IMR-90 (cell line): ENCODE measurements around the gene GPRC5C. TPM values are rescaled to one million over a fixed set of nuclear protein-coding genes. Genes with fewer than 3 reads are reported as not detected.

Experiments used
- ATAC-seq: fragments of 200-7000 bp; cut with Tn5 transposase; 2 replicates; pipeline ENCODE4 v1.9.1; 2020; ENCODE audit warnings: low read depth, mild to moderate bottlenecking, moderate library complexity
- BruUV-seq: library from RNA; stranded (reverse); fragments of 400-500 nt; replicated peaks from 2 replicates; lab custom pipeline; 2021; lab: Mats Ljungman, UMichigan
- CTCF ChIA-PET: fragments of 300-600 bp; formaldehyde crosslinking; extraction: SDS; loops from one replicate; lab custom pipeline; 2021; ENCODE audit warnings: antibody characterized with exemption; lab: Yijun Ruan, JAX
- POLR2A ChIA-PET: fragments of 300-600 bp; sonication (Branson Sonifier 250); formaldehyde crosslinking; loops from one replicate; lab custom pipeline; 2022; ENCODE audit warnings: antibody characterized with exemption; ENCODE audit not compliant: unreplicated experiment; lab: Charles Lee
- DNase-seq: peaks from one replicate; pipeline ENCODE4 v3.0.0; 2013
- H2AFZ ChIP-seq: replicated peaks from 2 replicates; pipeline ENCODE3; 2013; ENCODE audit warnings: low read length, mild to moderate bottlenecking; ENCODE audit not compliant: poor library complexity
- H2AK5ac ChIP-seq: 2 replicates; pipeline ENCODE4 v1.6.1; 2013; ENCODE audit warnings: low read depth, low read length, inconsistent platforms
- H2AK9ac ChIP-seq: replicated peaks from 2 replicates; pipeline ENCODE3; 2013; ENCODE audit warnings: mild to moderate bottlenecking, low read depth, low read length, moderate library complexity; ENCODE audit not compliant: poor library complexity
- H2BK120ac ChIP-seq: 2 replicates; pipeline ENCODE4 v1.6.1; 2013; ENCODE audit warnings: low read depth, low read length, inconsistent platforms
- H2BK15ac ChIP-seq: 3 replicates; pipeline ENCODE4 v1.6.1; 2013; ENCODE audit warnings: low read depth, low read length, inconsistent platforms
- H2BK20ac ChIP-seq: 2 replicates; pipeline ENCODE4 v1.6.1; 2013; ENCODE audit warnings: low read depth, mild to moderate bottlenecking, inconsistent platforms, low read length, moderate library complexity
- H2BK5ac ChIP-seq: 2 replicates; pipeline ENCODE4 v1.6.1; 2013; ENCODE audit warnings: mild to moderate bottlenecking, low read depth, low read length, inconsistent platforms; ENCODE audit not compliant: poor library complexity, severe bottlenecking
- H3K14ac ChIP-seq: replicated peaks from 2 replicates; pipeline ENCODE4 v1.6.1; 2013; ENCODE audit warnings: low read depth, low read length, inconsistent platforms
- H3K18ac ChIP-seq: 2 replicates; pipeline ENCODE4 v1.6.1; 2013; ENCODE audit warnings: low read depth, low read length, control low read depth
- H3K23ac ChIP-seq: 2 replicates; pipeline ENCODE4 v1.6.1; 2013; ENCODE audit warnings: low read depth, low read length, inconsistent platforms
- H3K27ac ChIP-seq: 2 replicates; pipeline ENCODE4 v1.5.1; 2013; ENCODE audit warnings: mild to moderate bottlenecking, control low read depth, low read length; ENCODE audit not compliant: insufficient read depth
- H3K27me3 ChIP-seq: 2 replicates; pipeline ENCODE4 v1.6.1; 2013; ENCODE audit warnings: low read length; ENCODE audit not compliant: control insufficient read depth, insufficient read depth
- H3K36me3 ChIP-seq: 2 replicates; pipeline ENCODE4 v1.6.1; 2013; ENCODE audit warnings: low read length, mixed read lengths; ENCODE audit not compliant: control insufficient read depth, insufficient read depth
- H3K4ac ChIP-seq: 2 replicates; pipeline ENCODE4 v1.6.1; 2013; ENCODE audit warnings: low read depth, low read length, inconsistent platforms
- H3K4me1 ChIP-seq: 2 replicates; pipeline ENCODE4 v1.6.1; 2013; ENCODE audit warnings: low read length, mixed read lengths; ENCODE audit not compliant: control insufficient read depth, insufficient read depth
- H3K4me2 ChIP-seq: 2 replicates; pipeline ENCODE4 v1.6.1; 2013; ENCODE audit warnings: low read depth, mild to moderate bottlenecking, control low read depth, low read length, moderate library complexity
- H3K4me3 ChIP-seq: 2 replicates; pipeline ENCODE4 v1.5.1; 2013; ENCODE audit warnings: low read depth, mild to moderate bottlenecking, control low read depth, low read length, moderate library complexity; ENCODE audit not compliant: insufficient read depth
- H3K56ac ChIP-seq: 2 replicates; pipeline ENCODE4 v1.6.1; 2013; ENCODE audit warnings: low read length, inconsistent platforms; ENCODE audit not compliant: insufficient read depth; ENCODE audit errors: extremely low read depth
- H3K79me1 ChIP-seq, 2 experiments: 2 replicates each; pipeline ENCODE4 v1.6.1; 2013; ENCODE audit warnings: low read length in 2 of 2, inconsistent platforms in 1 of 2, low read depth in 1 of 2
- H3K9ac ChIP-seq: 2 replicates; pipeline ENCODE4 v1.6.1; 2013; ENCODE audit warnings: low read depth, low read length, control low read depth
- H3K9me1 ChIP-seq: 2 replicates; pipeline ENCODE4 v1.6.1; 2013; ENCODE audit warnings: low read length, inconsistent platforms; ENCODE audit not compliant: insufficient read depth
- H3K9me3 ChIP-seq: 2 replicates; pipeline ENCODE4 v1.6.1; 2013; ENCODE audit warnings: low read length; ENCODE audit not compliant: control insufficient read depth, insufficient read depth
- H4K20me1 ChIP-seq: 2 replicates; pipeline ENCODE4 v1.6.1; 2013; ENCODE audit warnings: low read length, inconsistent platforms; ENCODE audit not compliant: insufficient read depth
- H4K5ac ChIP-seq: 2 replicates; pipeline ENCODE4 v1.6.1; 2013; ENCODE audit warnings: mild to moderate bottlenecking, low read depth, low read length, control low read depth
- H4K8ac ChIP-seq, 2 experiments: 2 replicates each; pipeline ENCODE4 v1.6.1; 2013; ENCODE audit warnings: low read depth in 2 of 2, low read length in 2 of 2, control low read depth in 1 of 2, inconsistent platforms in 1 of 2
- H4K91ac ChIP-seq: 2 replicates; pipeline ENCODE4 v1.6.1; 2013; ENCODE audit warnings: low read depth, low read length, inconsistent platforms; ENCODE audit not compliant: insufficient read depth
- BHLHE40 ChIP-seq: fragments of 150-350 bp; IDR thresholded peaks from 2 replicates; pipeline ENCODE4 v1.6.1; 2016; ENCODE audit warnings: mild to moderate bottlenecking, low read depth, low read length
- CEBPB ChIP-seq: IDR thresholded peaks from 2 replicates; pipeline ENCODE4 v1.6.1; 2012; ENCODE audit warnings: low read depth, low read length, improper control_type of control experiment
- CHD1 ChIP-seq: IDR thresholded peaks from 2 replicates; pipeline ENCODE4 v1.6.1; 2012; ENCODE audit warnings: low read depth, low read length, improper control_type of control experiment
- CTCF ChIP-seq: conservative IDR thresholded peaks from 2 replicates; pipeline ENCODE4 v1.5.1; 2012; ENCODE audit warnings: mild to moderate bottlenecking, low read depth, low read length, improper control_type of control experiment
- FOS ChIP-seq: fragments of 150-350 bp; IDR thresholded peaks from 2 replicates; pipeline ENCODE4 v1.6.1; 2016; ENCODE audit warnings: low read depth, low read length
- MAFK ChIP-seq: IDR thresholded peaks from 2 replicates; pipeline ENCODE4 v1.6.1; 2012; ENCODE audit warnings: low read depth, low read length, improper control_type of control experiment
- MAZ ChIP-seq: IDR thresholded peaks from 2 replicates; pipeline ENCODE4 v1.6.1; 2012; ENCODE audit warnings: low read depth, mild to moderate bottlenecking, low read length, improper control_type of control experiment, moderate library complexity, borderline replicate concordance
- MXI1 ChIP-seq: IDR thresholded peaks from 2 replicates; pipeline ENCODE4 v1.6.1; 2012; ENCODE audit warnings: low read depth, mild to moderate bottlenecking, low read length, moderate library complexity, borderline replicate concordance
- NFE2L2 ChIP-seq: fragments of 150-350 bp; IDR thresholded peaks from 2 replicates; pipeline ENCODE4 v1.6.1; 2016; ENCODE audit warnings: low read depth, mild to moderate bottlenecking, low read length
- POLR2A ChIP-seq: IDR thresholded peaks from 2 replicates; pipeline ENCODE4 v1.6.1; 2012; ENCODE audit warnings: mild to moderate bottlenecking, low read depth, low read length
- RAD21 ChIP-seq: IDR thresholded peaks from 2 replicates; pipeline ENCODE4 v1.6.1; 2012; ENCODE audit warnings: low read length, improper control_type of control experiment
- RCOR1 ChIP-seq: IDR thresholded peaks from 2 replicates; pipeline ENCODE4 v1.6.1; 2012; ENCODE audit warnings: mild to moderate bottlenecking, low read length, improper control_type of control experiment; ENCODE audit not compliant: insufficient replicate concordance
- RFX5 ChIP-seq: IDR thresholded peaks from 2 replicates; pipeline ENCODE4 v1.8.0; 2012; ENCODE audit warnings: low read depth, mild to moderate bottlenecking, low read length, moderate library complexity
- SMC3 ChIP-seq: fragments of 150-350 bp; IDR thresholded peaks from 2 replicates; pipeline ENCODE4 v1.6.1; 2016; ENCODE audit warnings: low read depth, mild to moderate bottlenecking, antibody characterized with exemption, low read length, moderate library complexity
- WGBS, 2 experiments: methylation state at CpG; one replicate each; pipeline versions ENCODE4 v1.1.5 to v1.1.7; 2013; ENCODE audit warnings: missing lambda C conversion rate in 2 of 2; ENCODE audit not compliant: insufficient read length in 1 of 2; ENCODE audit errors: extremely low coverage in 2 of 2; 5-methylcytosine and 5-hydroxymethylcytosine counted together
- dilution Hi-C: fragments of 300-500 bp; cut with HindIII; formaldehyde crosslinking; loops from one replicate; pipeline ENCODE4 v1.14.3; 2018; ENCODE audit warnings: low sequenced_read_pairs; ENCODE audit not compliant: unreplicated experiment
- in situ Hi-C: fragments of 300-500 bp; cut with MboI; formaldehyde crosslinking; loops from 3 replicates; pipeline ENCODE4 v1.14.3; 2019; ENCODE audit warnings: low sequenced_read_pairs, inconsistent platforms, mixed read lengths
- intact Hi-C: fragments of 100-400 bp; cut with micrococcal nuclease; formaldehyde crosslinking; loops from 2 replicates; pipeline ENCODE4 v1.10.0; 2022
- polyA plus RNA-seq, 3 experiments: library from polyadenylated mRNA; depleted of rRNA; stranded (reverse); fragments of >200 nt; gene quantifications; 2 replicates each; pipeline ENCODE4 v1.2.3, GENCODE V29; 2012; ENCODE audit warnings: low replicate concordance in 1 of 3
- total RNA-seq: library from RNA; depleted of rRNA; stranded (reverse); fragments of >200 nt; gene quantifications from 2 replicates; pipeline ENCODE4 v1.2.3, GENCODE V29; 2012
- TF ChIP-seq, protein P1 (sequence below): fragments of 150-350 bp; IDR thresholded peaks from 2 replicates; pipeline ENCODE4 v1.6.1; 2016; ENCODE audit warnings: low read depth, mild to moderate bottlenecking, low read length, moderate library complexity, borderline replicate concordance
- TF ChIP-seq, protein P2 (sequence below): fragments of 150-350 bp; IDR thresholded peaks from 2 replicates; pipeline ENCODE4 v1.6.1; 2017; ENCODE audit warnings: mild to moderate bottlenecking, antibody characterized with exemption, low read length, low read depth

Gene GPRC5C
- total and polyA plus RNA-seq, 2 of the 4 experiments (the other 2 are of a cell fraction) = not detected

- H4K91ac ChIP-seq = no peak overlapping the region
- no peak overlapping the region for H2BK5ac ChIP-seq
- no TSS peak for BruUV-seq
- WGBS, 2 experiments = 20% methylated on average over 1 of the region's 6 CpGs; no CpG with 5 or more reads in 1 of the 2 experiments
- H3K23ac ChIP-seq = no peak overlapping the region
- H3K27me3 ChIP-seq = no peaks in the 10 kb centered on the region
- in situ Hi-C loops = no loop called here
- no peak overlapping the region for H3K14ac ChIP-seq
- intact Hi-C loops = no loop called here
- TF ChIP-seq BHLHE40 (no peak), MXI1 (no peak), CEBPB (no peak), FOS (no peak), CTCF (no peak), RAD21 (no peak), POLR2A (no peak), MAZ (no peak), NFE2L2 (no peak), CHD1 (no peak), MAFK (no peak), SMC3 (no peak), RCOR1 (no peak), RFX5 (no peak)
- TF ChIP-seq, protein P1, sequence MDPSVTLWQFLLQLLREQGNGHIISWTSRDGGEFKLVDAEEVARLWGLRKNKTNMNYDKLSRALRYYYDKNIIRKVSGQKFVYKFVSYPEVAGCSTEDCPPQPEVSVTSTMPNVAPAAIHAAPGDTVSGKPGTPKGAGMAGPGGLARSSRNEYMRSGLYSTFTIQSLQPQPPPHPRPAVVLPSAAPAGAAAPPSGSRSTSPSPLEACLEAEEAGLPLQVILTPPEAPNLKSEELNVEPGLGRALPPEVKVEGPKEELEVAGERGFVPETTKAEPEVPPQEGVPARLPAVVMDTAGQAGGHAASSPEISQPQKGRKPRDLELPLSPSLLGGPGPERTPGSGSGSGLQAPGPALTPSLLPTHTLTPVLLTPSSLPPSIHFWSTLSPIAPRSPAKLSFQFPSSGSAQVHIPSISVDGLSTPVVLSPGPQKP = no peak
- TF ChIP-seq, protein P2, sequence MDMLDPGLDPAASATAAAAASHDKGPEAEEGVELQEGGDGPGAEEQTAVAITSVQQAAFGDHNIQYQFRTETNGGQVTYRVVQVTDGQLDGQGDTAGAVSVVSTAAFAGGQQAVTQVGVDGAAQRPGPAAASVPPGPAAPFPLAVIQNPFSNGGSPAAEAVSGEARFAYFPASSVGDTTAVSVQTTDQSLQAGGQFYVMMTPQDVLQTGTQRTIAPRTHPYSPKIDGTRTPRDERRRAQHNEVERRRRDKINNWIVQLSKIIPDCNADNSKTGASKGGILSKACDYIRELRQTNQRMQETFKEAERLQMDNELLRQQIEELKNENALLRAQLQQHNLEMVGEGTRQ = no peak
- H3K9ac ChIP-seq = no peak overlapping the region
- H3K9me1 ChIP-seq = no peaks in the 10 kb centered on the region
- no peak overlapping the region for H3K18ac ChIP-seq
- H3K79me1 ChIP-seq = no peaks in the 10 kb centered on the region
- H3K9me3 ChIP-seq = peaks cover 17% of the 10 kb centered on the region
- no peak overlapping the region for H2BK15ac ChIP-seq
- no peak overlapping the region for H2BK120ac ChIP-seq
- no peak for DNase-seq
- no peak overlapping the region for H3K4me2 ChIP-seq
- H3K27ac ChIP-seq = no peak overlapping the region
- no peak overlapping the region for H2AK5ac ChIP-seq
- H4K8ac ChIP-seq = no peak overlapping the region
- dilution Hi-C loops = no loop called here
- H4K20me1 ChIP-seq = no peaks in the 10 kb centered on the region
- no peaks in the 10 kb centered on the region for H3K4me1 ChIP-seq
- no peak overlapping the region for H2BK20ac ChIP-seq
- no peaks in the 10 kb centered on the region for H3K36me3 ChIP-seq
- H3K4ac ChIP-seq = no peak overlapping the region
- H2AK9ac ChIP-seq = no peak overlapping the region
- ChIA-PET POLR2A (no interaction called here), CTCF (no interaction called here)
- no peak overlapping the region for H3K56ac ChIP-seq
- H2AFZ ChIP-seq = no peak overlapping the region
- no peak overlapping the region for H3K4me3 ChIP-seq
- ATAC-seq = no peak
- no peak overlapping the region for H4K5ac ChIP-seq
Measured at GRCh38 chr17:74393346-74393942, 38.4 kb upstream of the GPRC5C start.
